Esophagus (tissue), 2 donors: ENCODE measurements around the gene CTF1. TPM values are rescaled to one million over a fixed set of nuclear protein-coding genes. Genes with fewer than 3 reads are reported as not detected.

ENCODE experiments used
- H3K27ac ChIP-seq, 2 donors: one replicate each; pipeline ENCODE4 v1.5.1; 2013; ENCODE audit warnings: low read depth in 2 of 2, mild to moderate bottlenecking in 2 of 2, inconsistent platforms in 1 of 2, low read length in 1 of 2, moderate library complexity in 1 of 2
- H3K27me3 ChIP-seq, 2 donors: one replicate each; pipeline ENCODE4 v1.6.1; 2013; ENCODE audit warnings: low read length in 2 of 2, control low read depth in 1 of 2, mild to moderate bottlenecking in 1 of 2; ENCODE audit not compliant: insufficient read depth in 2 of 2, control insufficient read depth in 1 of 2
- H3K36me3 ChIP-seq, 2 donors: one replicate each; pipeline ENCODE4 v1.6.1; 2013; ENCODE audit warnings: low read length in 1 of 2; ENCODE audit not compliant: control insufficient read depth in 2 of 2, insufficient read depth in 2 of 2
- H3K4me1 ChIP-seq, 2 donors: one replicate each; pipeline ENCODE4 v1.6.1; 2013; ENCODE audit warnings: low read length in 1 of 2; ENCODE audit not compliant: control insufficient read depth in 2 of 2, insufficient read depth in 2 of 2
- H3K4me3 ChIP-seq, 2 donors: one replicate each; pipeline ENCODE4 v1.5.1; 2013; ENCODE audit warnings: low read length in 2 of 2, mild to moderate bottlenecking in 2 of 2, low read depth in 1 of 2, moderate library complexity in 1 of 2
- H3K9me3 ChIP-seq, 2 donors: one replicate each; pipeline ENCODE4 v1.6.1; 2013; ENCODE audit warnings: mild to moderate bottlenecking in 2 of 2, low read depth in 1 of 2, low read length in 1 of 2, moderate library complexity in 1 of 2; ENCODE audit not compliant: control insufficient read depth in 2 of 2, insufficient read depth in 1 of 2
- WGBS, 2 donors: extraction: QIAGEN DNeasy Blood & Tissue Kit; methylation state at CpG; one replicate each; pipeline ENCODE4 v1.1.7; 2013; 5-methylcytosine and 5-hydroxymethylcytosine counted together
- polyA plus RNA-seq, 2 donors: library from polyadenylated mRNA; stranded (reverse); fragments of 200-250 nt; gene quantifications; one replicate each; pipeline ENCODE4 v1.2.3, GENCODE V29; 2013
- donor health status: healthy with polysubstance abuse.
- donor health status: Bipolar disorder and iron deficiency.

Gene CTF1
- polyA plus RNA-seq, 2 donors = 2.2 to 3.3 TPM

GRCh38 chr16:30921748-30922419 is 25.5 kb downstream of the CTF1 start:
- Histone ChIP-seq H3K4me3 (peak overlapping the region; percentile 46 to 78), H3K9me3 (no peaks in the 10 kb centered on the region), H3K4me1 (no peaks in the 10 kb centered on the region), H3K27ac (peak overlapping the region; percentile 91 to 95), H3K27me3 (no peaks in the 10 kb centered on the region), H3K36me3 (peaks cover 0 to 4% of the 10 kb centered on the region in 2 donors)
- 0% methylated on average over 37 of the region's 37 CpGs for WGBS, 2 donors

DNA sequence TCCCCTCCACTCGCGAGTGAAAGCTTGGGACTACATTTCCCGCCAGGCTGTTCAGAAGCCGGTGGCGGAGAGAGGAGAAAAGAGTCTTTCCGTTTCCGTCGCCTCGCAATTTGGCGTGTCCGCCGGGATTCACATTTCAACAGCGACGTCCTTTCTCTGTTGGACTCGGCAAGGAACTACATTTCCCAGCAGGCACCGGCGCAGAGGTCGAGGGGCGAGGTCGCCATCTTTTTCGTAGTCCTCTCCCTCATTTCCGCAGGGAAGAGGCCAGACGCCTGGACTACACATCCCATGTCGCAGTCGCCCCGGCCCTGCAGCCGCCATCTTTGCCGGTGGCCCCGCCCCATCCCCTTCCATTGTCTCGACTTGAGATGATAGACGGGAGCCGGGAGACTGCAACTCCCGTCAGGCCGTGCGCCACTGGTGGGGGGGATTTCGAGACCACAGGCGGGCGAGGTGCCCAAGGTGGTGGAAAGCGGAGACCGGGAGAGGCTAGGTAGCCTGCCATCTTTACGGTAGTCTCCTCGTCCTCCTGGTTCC is 26.1 kb downstream of the CTF1 start:
- Histone ChIP-seq H3K4me1 (peaks cover 1 to 3% of the 10 kb centered on the region in 2 donors), H3K36me3 (peaks cover 0 to 4% of the 10 kb centered on the region in 2 donors), H3K9me3 (no peaks in the 10 kb centered on the region), H3K4me3 (peak overlapping the region; percentile 60 to 78), H3K27me3 (no peaks in the 10 kb centered on the region), H3K27ac (peak overlapping the region; percentile 97 to 99)
- WGBS, 2 donors = 0% methylated on average over 42 of the region's 42 CpGs

DNA sequence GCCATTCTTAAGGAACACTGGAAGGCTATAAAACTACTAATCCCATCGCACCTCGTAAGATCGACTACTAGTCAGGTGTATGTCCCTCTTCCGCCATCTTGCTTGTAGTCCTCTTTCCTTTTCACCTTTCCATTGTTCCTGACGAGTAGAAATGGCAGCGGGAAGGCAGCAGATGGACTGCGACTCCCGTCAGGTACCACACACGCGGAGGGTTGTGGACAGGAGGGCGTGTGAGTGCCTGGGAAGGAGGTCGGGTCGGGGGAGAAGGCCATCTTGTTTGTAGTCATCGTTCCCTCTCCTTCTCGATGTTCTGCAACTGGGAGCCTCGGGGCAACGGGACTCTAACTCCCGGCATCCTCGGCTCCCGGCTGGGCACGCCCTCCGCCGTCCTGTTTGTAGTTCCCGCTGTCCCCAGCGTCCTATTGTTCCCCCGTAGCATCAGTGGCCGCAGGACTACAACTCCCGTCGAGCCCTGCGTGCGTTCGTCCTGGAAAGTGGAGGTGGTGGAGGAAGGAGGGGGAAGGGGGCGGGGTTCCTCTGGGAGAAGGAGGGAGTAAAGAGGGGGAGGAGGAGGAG is 26.6 kb downstream of the CTF1 start:
- peak overlapping the region; percentile 97 to 99 for H3K27ac ChIP-seq
- H3K9me3 ChIP-seq = no peaks in the 10 kb centered on the region
- H3K36me3 ChIP-seq = peaks cover 0 to 5% of the 10 kb centered on the region in 2 donors
- H3K27me3 ChIP-seq = no peaks in the 10 kb centered on the region
- 0% methylated on average over 33 of the region's 33 CpGs for WGBS, 2 donors
- H3K4me3 ChIP-seq = peak overlapping the region; percentile 60 to 78
- peaks cover 2 to 3% of the 10 kb centered on the region in 2 donors for H3K4me1 ChIP-seq

- Histone ChIP-seq H3K4me3 (peak within 1 kb of the TSS; percentile 60 to 78), H3K36me3 (peaks cover 0 to 7% of the 10 kb centered on the region in 2 donors), H3K27ac (peak within 1 kb of the TSS; percentile 97 to 99), H3K4me1 (peaks cover 2 to 3% of the 10 kb centered on the region in 2 donors), H3K27me3 (no peaks in the 10 kb centered on the region), H3K9me3 (no peaks in the 10 kb centered on the region)
- 1 to 2% methylated on average over 20 to 29 of the region's 31 CpGs for WGBS, 2 donors
Observed at GRCh38 chr16:30923554-30924075, 27.2 kb downstream of the CTF1 start, which contains the start of gene FBXL19. Gene FBXL19 (plus strand): TSS chr16:30923572. CDS start chr16:30925755, 2,183 bp downstream.

- Histone ChIP-seq H3K9me3 (no peaks in the 10 kb centered on the region), H3K4me3 (peak overlapping the region; percentile 58 to 78), H3K27ac (peak overlapping the region; percentile 58 to 61), H3K36me3 (peaks cover 0 to 7% of the 10 kb centered on the region in 2 donors), H3K4me1 (peaks cover 2 to 3% of the 10 kb centered on the region in 2 donors), H3K27me3 (no peaks in the 10 kb centered on the region)
- WGBS, 2 donors = 3 to 11% methylated on average over 12 to 53 of the region's 53 CpGs
Observed at GRCh38 chr16:30924076-30924912, 27.9 kb downstream of the CTF1 start.

DNA sequence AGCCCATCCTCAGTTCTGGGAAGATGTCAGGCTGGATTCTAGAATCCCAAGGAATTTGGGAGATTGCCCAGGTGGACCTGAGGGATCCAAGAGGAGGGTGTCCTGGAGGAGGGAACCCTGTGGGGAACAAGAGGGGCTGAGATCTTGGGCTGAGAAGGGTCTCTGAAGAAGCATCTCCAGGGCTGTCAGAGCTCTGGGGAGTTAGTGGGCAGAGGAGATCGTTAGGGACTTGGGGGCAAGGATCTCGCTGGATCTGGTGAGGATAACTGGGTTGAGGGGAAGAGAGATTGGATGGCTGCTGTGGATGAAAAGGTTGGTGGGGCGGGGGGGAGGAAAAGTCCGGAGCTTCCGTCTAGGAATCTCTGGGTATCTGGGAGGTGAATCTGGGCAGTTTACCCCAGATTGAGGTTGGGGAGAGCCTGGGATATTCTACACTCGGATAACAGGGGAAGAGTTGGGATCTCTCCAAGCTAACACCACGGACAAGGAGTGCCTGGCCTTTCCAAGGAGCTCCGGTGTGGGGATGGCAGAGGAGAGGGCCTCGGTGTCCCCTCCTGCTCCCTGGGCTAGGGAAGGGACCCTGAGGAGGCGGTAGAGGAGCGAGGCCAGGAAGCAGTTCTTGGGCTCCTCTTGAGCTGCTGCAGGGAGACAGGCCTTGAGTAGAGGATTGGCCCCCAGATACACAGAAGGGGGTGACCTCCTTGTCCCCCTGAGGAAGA is 28.7 kb downstream of the CTF1 start:
- H3K27ac ChIP-seq = peak overlapping the region in 1 of 2 donors; percentile 61
- no peaks in the 10 kb centered on the region for H3K27me3 ChIP-seq
- H3K36me3 ChIP-seq = peaks cover 0 to 10% of the 10 kb centered on the region in 2 donors
- WGBS, 2 donors = 64 to 66% methylated on average over 11 of the region's 11 CpGs
- peak overlapping the region; percentile 1 to 78 for H3K4me3 ChIP-seq
- no peaks in the 10 kb centered on the region for H3K9me3 ChIP-seq
- peaks cover 2 to 3% of the 10 kb centered on the region in 2 donors for H3K4me1 ChIP-seq

DNA sequence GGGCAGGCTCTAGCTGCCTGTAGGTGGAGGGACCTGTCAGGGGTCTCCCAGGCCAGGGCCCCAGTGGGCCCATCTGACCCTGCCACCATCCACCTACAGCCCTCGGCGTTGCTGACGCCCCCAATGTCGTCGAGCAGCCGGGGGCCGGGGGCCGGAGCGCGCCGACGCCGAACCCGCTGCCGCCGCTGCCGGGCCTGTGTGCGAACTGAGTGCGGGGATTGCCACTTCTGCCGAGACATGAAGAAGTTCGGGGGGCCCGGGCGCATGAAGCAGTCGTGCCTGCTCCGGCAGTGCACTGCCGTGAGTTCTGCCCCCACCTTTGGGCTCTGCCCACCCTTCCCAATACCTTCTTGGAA is 29.2 kb downstream of the CTF1 start:
- Histone ChIP-seq H3K4me1 (peaks cover 2 to 3% of the 10 kb centered on the region in 2 donors), H3K9me3 (no peaks in the 10 kb centered on the region), H3K36me3 (peaks cover 2 to 15% of the 10 kb centered on the region in 2 donors), H3K27me3 (no peaks in the 10 kb centered on the region), H3K4me3 (no peak overlapping the region), H3K27ac (no peak overlapping the region)
- WGBS, 2 donors = 84 to 85% methylated on average over 8 to 26 of the region's 26 CpGs

DNA sequence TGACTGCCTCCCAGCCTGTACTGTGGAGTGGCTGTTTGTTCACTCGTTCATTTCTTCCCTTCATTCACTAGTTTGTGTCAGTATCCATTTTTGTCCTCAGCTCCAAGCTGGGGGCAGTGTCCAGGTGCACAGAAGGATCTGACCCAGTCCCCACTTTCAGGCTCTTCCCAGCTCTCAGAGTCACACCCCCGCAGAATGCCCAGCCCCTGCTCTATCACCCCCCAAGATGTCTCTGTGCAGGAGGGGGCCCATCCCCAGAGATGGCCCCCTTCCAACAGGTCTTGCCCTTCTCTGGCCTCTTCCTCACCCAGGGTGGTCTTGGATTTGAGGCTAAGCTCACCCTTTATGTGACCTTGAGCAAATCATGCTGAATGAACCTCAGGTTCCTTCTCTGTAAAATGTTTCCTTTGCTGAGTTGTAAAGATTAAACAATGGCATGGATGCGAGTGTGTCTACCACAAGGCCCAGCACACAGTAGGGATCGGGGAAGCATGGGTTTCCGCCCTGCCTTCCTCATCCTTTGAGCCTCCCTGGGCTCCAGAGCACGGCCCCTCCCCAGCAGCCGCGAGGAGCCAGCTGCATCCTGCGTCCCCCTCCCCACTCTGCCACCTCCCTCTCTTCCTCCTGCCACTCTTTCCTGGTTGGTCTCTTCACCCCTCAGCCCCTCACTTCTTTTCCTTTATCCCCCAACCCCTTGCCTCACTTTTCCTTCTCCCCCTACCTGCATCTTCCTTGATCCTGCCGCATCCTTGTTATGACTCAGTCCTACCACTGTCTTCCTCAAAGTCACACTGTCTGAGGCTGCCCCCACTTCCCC is 29.8 kb downstream of the CTF1 start:
- H3K9me3 ChIP-seq = no peaks in the 10 kb centered on the region
- H3K4me3 ChIP-seq = no peak overlapping the region
- H3K4me1 ChIP-seq = peaks cover 2 to 3% of the 10 kb centered on the region in 2 donors
- no peaks in the 10 kb centered on the region for H3K27me3 ChIP-seq
- H3K27ac ChIP-seq = no peak overlapping the region
- 66 to 70% methylated on average over 10 of the region's 10 CpGs for WGBS, 2 donors
- H3K36me3 ChIP-seq = peaks cover 8 to 18% of the 10 kb centered on the region in 2 donors
